Coronary artery (tissue), 2 donors: ENCODE data around the gene SLC7A5.

Source experiments
- DNase-seq: peaks from one replicate; pipeline ENCODE4 v3.0.0-alpha.2; 2017; ENCODE audit warnings: low spot score
- H3K27ac ChIP-seq, 2 donors: fragments of 200-600 bp; sonication (generic); one replicate each; pipeline ENCODE4 v1.5.1; 2016 to 2019
- H3K4me3 ChIP-seq: fragments of 200-600 bp; sonication (generic); 2 replicates; pipeline ENCODE4 v1.5.1; 2016; ENCODE audit warnings: mild to moderate bottlenecking, moderate library complexity
- CTCF ChIP-seq: fragments of 200-600 bp; sonication (generic); IDR thresholded peaks from one replicate; pipeline ENCODE4 v1.5.1; 2019; ENCODE audit warnings: antibody characterized with exemption

SLC7A5 gene

GRCh38 chr16:87834005-87834667 lies 35.2 kb downstream of the SLC7A5 start:
- DNase-seq: no peak
- Histone ChIP-seq H3K4me3 (no peak overlapping the region), H3K27ac (no peak overlapping the region)
- TF ChIP-seq CTCF: no peak

- no peak for TF ChIP-seq CTCF
- H3K4me3 ChIP-seq: no peak overlapping the region
- no peak for DNase-seq
- H3K27ac ChIP-seq: no peak overlapping the region
Observed at GRCh38 chr16:87833548-87833947, 35.8 kb downstream of the SLC7A5 start.

- no peak for TF ChIP-seq CTCF
- no peak overlapping the region for H3K4me3 ChIP-seq
- H3K27ac ChIP-seq: no peak overlapping the region
- no peak for DNase-seq
Observed at GRCh38 chr16:87832741-87833502, 36.4 kb downstream of the SLC7A5 start.

GRCh38 chr16:87832137-87832527 lies 37.2 kb downstream of the SLC7A5 start:
- no peak overlapping the region for H3K27ac ChIP-seq
- H3K4me3 ChIP-seq: no peak overlapping the region
- TF ChIP-seq CTCF: no peak
- no peak for DNase-seq

GRCh38 chr16:87831421-87832136 lies 37.7 kb downstream of the SLC7A5 start:
- no peak for TF ChIP-seq CTCF
- Histone ChIP-seq H3K4me3 (no peak overlapping the region), H3K27ac (no peak overlapping the region)
- no peak for DNase-seq

GRCh38 chr16:87830673-87831420 lies 38.5 kb downstream of the SLC7A5 start:
- no peak for TF ChIP-seq CTCF
- no peak overlapping the region for H3K27ac ChIP-seq
- H3K4me3 ChIP-seq: no peak overlapping the region
- no peak for DNase-seq
